ENCODE data around the gene CCDC50.

CCDC50 gene

GRCh38 chr3:191382661-191383060, 53.5 kb downstream of the CCDC50 start:
- DNase-seq, result no peak

- no peak for DNase-seq
Measured at GRCh38 chr3:191383124-191383523, 53.9 kb downstream of the CCDC50 start.

- no peak for DNase-seq
Measured at GRCh38 chr3:191385101-191385500, 55.9 kb downstream of the CCDC50 start.

- DNase-seq, result no peak
Measured at GRCh38 chr3:191387441-191388077, 58.4 kb downstream of the CCDC50 start.

GRCh38 chr3:191388823-191389222, 59.6 kb downstream of the CCDC50 start:
- no peak for DNase-seq

GRCh38 chr3:191390580-191390979, 61.4 kb downstream of the CCDC50 start:
- DNase-seq, result no peak

GRCh38 chr3:191391861-191392808, 62.9 kb downstream of the CCDC50 start:
- DNase-seq, result no peak

- DNase-seq, result no peak
Measured at GRCh38 chr3:191393146-191393545, 64.0 kb downstream of the CCDC50 start.

GRCh38 chr3:191397771-191398170, 68.6 kb downstream of the CCDC50 start:
- no peak for DNase-seq

- no peak for DNase-seq
Measured at GRCh38 chr3:191398607-191399006, 69.4 kb downstream of the CCDC50 start.

GRCh38 chr3:191399918-191400317, 70.7 kb downstream of the CCDC50 start:
- no peak for DNase-seq

GRCh38 chr3:191401775-191402357, 72.7 kb downstream of the CCDC50 start:
- DNase-seq, result no peak

GRCh38 chr3:191409791-191410359, 80.7 kb downstream of the CCDC50 start:
- DNase-seq, result no peak

GRCh38 chr3:191412759-191413158, 83.6 kb downstream of the CCDC50 start:
- no peak for DNase-seq

GRCh38 chr3:191414286-191414685, 85.1 kb downstream of the CCDC50 start:
- no peak for DNase-seq

- no peak for DNase-seq
Measured at GRCh38 chr3:191414732-191415131, 85.5 kb downstream of the CCDC50 start.

GRCh38 chr3:191415566-191415965, 86.4 kb downstream of the CCDC50 start:
- no peak for DNase-seq

- no peak for DNase-seq
Measured at GRCh38 chr3:191417457-191417729, 88.2 kb downstream of the CCDC50 start.

- no peak for DNase-seq
Measured at GRCh38 chr3:191420771-191421170, 91.6 kb downstream of the CCDC50 start.

- DNase-seq, result no peak
Measured at GRCh38 chr3:191424881-191425280, 95.7 kb downstream of the CCDC50 start.

- no peak for DNase-seq
Measured at GRCh38 chr3:191425322-191425734, 96.1 kb downstream of the CCDC50 start.

- no peak for DNase-seq
Measured at GRCh38 chr3:191426311-191426710, 97.1 kb downstream of the CCDC50 start.

GRCh38 chr3:191428177-191428576, 99.0 kb downstream of the CCDC50 start:
- DNase-seq, result no peak

- no peak for DNase-seq
Measured at GRCh38 chr3:191430103-191430502, 100.9 kb downstream of the CCDC50 start.

Data from T-helper 9 cell (primary cell).